GM12872 (cell line): ENCODE data around the gene RUNDC3A.

Experiments
- TF ChIP-seq, protein P1 (sequence below): IDR thresholded peaks from 3 replicates; pipeline ENCODE4 v1.5.1; 2011; ENCODE audit warnings: low read depth, mild to moderate bottlenecking, low read length, moderate library complexity; ENCODE audit not compliant: insufficient read depth

RUNDC3A gene

DNA sequence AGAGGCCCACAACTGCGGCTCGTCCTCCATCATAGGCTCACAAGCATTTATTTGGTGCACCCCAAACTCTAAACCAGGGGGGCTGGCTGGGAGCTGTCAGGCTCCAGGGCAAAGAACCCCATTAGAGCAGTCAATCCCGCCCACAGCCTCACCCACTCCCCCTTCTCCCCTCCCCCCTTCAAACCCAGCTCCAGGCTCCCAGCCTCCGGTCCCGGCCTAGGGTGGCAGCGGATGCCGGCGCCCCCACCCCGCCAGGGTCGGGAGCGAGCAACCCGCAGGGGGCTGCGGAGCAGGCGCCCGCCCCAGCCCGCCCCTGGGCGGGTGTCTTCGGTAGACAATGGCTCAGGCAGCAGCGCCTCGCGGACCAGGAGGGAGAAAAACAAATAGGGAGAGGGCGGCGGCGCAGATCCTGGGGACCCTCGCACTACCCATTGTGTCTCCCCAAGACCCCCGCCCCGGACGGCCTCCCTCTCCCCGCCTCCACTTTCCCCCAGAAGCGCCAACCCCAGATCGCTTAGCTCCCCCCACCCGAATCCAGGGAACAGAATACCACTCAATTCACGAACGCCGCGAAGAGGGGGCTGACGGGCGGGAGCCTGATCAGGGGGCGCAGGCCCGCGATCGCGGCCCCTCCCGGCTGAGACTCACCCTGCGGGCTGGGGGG lies 54.7 kb downstream of the RUNDC3A start:
- TF ChIP-seq, protein P1, sequence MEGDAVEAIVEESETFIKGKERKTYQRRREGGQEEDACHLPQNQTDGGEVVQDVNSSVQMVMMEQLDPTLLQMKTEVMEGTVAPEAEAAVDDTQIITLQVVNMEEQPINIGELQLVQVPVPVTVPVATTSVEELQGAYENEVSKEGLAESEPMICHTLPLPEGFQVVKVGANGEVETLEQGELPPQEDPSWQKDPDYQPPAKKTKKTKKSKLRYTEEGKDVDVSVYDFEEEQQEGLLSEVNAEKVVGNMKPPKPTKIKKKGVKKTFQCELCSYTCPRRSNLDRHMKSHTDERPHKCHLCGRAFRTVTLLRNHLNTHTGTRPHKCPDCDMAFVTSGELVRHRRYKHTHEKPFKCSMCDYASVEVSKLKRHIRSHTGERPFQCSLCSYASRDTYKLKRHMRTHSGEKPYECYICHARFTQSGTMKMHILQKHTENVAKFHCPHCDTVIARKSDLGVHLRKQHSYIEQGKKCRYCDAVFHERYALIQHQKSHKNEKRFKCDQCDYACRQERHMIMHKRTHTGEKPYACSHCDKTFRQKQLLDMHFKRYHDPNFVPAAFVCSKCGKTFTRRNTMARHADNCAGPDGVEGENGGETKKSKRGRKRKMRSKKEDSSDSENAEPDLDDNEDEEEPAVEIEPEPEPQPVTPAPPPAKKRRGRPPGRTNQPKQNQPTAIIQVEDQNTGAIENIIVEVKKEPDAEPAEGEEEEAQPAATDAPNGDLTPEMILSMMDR = no peak

DNA sequence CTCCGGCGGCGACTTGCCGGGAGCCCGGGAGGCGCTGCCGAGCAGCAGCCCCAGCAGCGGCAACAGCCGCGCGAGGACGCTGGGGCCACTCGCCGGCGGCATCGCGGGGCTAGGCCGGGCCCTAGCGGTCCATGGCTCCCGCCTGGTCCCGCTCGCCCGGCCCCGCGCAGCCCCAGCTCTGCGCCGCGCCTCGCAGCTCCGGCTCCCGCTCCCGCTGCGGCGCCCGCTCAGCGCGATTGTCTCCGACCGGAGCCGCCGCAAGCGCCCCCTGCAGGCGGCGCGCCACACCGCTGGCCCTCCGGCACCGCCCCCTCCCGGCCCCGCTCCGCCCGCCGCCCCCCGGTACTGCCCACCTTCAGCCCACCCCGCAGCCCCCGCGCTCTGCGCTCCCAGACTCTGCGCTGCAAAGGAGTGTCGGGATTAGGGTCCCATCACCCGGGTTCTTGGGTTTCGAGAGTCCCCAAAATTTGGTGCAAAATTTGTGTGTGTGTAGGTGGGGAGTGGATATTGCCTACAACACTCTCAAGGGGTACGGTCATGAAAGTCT lies 55.3 kb downstream of the RUNDC3A start, which contains the start of gene FAM171A2:
FAM171A2 (minus strand) TSS at position 241 of the 547 bp plus-strand sequence; CDS start at position 102, 139 bp downstream.
- TF ChIP-seq, protein P1 = peak; percentile 62; the same call in 2 of the 3 replicates

DNA sequence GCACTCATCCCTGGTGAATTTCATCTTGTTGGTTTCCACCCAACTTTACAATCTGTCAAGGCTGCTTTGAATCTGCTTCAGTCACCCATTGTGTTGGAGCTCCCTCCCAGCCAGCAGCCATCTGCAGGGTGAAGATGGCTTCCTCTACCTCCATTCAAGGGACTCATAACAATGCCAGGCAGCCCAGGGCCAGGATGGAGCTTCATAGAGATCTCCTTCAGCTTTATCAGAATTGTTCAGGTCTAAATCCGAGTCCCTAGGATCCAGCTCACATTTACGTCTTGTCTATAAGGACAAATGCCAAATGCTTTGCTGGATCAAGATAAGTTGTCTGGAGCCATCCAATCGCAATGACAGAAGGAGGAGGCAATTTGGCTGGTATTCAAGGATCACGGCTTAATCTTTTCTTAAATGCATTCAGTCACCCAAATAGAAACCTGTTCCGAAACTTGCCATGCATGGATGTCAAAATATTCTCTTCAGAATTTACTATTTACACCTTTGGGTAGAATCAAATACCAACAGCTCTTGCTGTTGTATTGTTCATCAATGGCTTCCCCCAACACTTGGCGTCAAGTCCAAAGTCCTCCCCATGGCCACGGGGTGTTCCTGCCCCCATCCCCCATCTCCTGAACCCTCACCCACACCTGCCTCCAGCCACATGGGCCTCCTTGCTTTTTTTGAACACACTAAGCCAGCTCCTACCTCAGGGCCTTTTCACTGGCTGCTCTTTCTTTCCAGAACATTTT lies 59.0 kb downstream of the RUNDC3A start:
- TF ChIP-seq, protein P1 = no peak
